HG03097 (cell line): ENCODE measurements around the gene ADPGK.
"Not testable (repeated sequence)": the region's sequence is repeated elsewhere in the genome, so short reads cannot be mapped to it uniquely, and the experiment has no call there.

Experiments
- ATAC-seq: cut with Tn5 transposase; IDR thresholded peaks from one replicate; pipeline ENCODE4 v1.9.1; 2021; ENCODE audit not compliant: unreplicated experiment, low FRiP score

ADPGK gene

GRCh38 chr15:72783640-72784455 lies at the start of gene ADPGK:
Gene ADPGK (minus strand): TSS chr15:72783758. CDS start chr15:72783691, 67 bp downstream.
- peak; percentile 79 for ATAC-seq

GRCh38 chr15:72827226-72827625 lies 43.7 kb upstream of the ADPGK start:
- ATAC-seq: no peak

- ATAC-seq: no peak
Observed at GRCh38 chr15:72826611-72827010, 43.1 kb upstream of the ADPGK start.

DNA sequence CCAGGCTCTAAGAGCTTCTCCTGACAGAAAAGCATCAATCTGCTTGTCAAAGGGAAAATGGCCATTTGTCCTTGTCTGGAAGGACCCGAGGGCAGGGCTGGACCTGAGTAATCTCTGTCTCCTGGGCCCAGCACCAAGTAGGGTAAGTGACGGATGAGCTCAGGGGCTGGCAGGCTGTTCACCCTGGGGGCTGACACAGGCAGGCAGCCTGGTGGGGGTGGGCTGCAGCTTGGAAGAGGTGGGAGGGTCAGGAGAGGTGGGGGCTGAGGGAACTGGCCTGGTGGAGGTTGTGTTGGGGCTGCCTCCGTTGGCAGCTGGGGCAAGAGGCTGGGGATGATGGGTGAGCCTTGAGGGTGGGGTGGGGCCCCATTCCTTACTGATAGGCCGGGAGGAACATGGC lies 42.3 kb upstream of the ADPGK start:
- ATAC-seq: no peak

DNA sequence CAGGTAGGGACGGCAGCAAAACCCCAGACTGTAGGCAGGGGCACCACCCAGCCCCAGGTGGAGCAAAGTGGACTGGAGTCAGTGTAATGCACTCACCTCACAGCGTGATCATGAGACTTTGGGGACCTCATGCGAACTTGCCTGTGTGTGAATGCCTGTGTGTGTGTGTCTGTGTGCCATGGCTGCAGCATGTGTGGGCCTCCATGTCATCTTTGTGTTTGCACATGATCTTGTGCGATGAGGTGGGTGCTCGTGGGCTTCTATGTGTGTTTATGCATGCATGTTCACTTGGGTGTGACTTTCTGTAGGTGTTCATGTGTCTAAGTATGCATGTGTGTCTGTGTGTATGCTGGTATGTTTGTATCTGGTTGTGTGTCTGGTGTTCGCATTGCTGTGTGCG lies 41.2 kb upstream of the ADPGK start:
- ATAC-seq: no peak

DNA sequence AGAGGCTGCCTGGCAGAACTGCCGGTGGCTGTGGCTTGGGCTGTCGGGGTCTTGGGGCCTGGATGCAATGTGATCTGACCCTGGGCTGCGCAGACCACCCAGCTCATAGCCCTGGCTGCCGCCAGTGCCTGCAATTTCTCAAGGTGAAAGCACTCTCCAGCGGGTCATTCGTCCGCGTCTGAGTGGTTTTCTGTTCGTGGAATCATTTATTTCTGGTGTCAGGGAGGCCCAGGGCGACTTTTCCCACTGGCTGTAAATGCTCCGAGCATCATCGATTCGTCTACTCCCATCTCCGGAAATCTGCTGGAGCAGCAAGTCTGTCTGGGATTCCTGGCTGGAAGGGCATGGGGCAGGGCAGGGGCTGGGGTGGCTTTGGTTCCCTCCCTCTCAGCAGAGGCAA lies 40.6 kb upstream of the ADPGK start:
- no peak for ATAC-seq

DNA sequence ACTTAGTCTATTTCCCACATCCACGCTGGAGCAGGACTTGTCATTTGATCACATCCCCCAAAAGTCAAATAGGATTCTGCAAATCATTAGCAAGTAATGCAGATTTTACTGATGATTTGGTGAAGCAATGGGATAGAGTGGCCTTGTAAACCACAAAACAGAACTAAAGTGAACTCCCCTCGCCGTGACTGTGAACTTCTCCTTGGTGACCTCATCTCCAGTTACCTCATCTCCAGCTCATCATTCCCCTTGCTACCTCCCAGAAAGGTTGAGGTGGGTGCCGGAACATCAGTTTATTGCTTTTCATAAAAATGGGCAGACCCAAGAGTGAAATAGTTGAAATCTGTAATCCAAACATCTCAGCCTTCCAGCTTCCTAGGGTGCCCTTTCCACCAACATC lies 36.7 kb upstream of the ADPGK start:
- ATAC-seq: no peak

- ATAC-seq: no peak
Observed at GRCh38 chr15:72818632-72819031, 35.1 kb upstream of the ADPGK start.

GRCh38 chr15:72813345-72814004 lies 29.9 kb upstream of the ADPGK start:
- ATAC-seq: no peak

GRCh38 chr15:72809329-72809728 lies 25.8 kb upstream of the ADPGK start:
- ATAC-seq: no peak

- not testable (repeated sequence) for ATAC-seq
Observed at GRCh38 chr15:72807346-72807745, 23.8 kb upstream of the ADPGK start.

DNA sequence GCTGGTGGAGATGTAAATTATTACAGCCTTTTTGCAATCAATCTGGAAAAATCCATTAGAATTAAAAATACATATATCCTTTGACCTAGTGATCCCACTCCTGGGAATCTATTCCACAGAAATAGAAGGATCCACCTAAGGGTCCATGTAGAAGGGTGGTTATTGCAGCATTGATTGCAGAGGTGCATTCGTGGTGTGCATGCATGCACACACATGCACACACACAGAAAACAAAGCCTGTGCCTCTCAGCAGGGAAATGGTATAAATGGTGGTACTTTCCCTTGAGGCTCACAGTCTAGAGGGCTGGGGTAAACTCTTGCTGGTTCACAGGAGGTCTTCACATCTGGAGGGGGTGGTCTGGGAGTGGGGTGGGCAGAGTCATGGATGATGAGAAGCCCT lies 19.4 kb upstream of the ADPGK start:
- ATAC-seq: no peak

DNA sequence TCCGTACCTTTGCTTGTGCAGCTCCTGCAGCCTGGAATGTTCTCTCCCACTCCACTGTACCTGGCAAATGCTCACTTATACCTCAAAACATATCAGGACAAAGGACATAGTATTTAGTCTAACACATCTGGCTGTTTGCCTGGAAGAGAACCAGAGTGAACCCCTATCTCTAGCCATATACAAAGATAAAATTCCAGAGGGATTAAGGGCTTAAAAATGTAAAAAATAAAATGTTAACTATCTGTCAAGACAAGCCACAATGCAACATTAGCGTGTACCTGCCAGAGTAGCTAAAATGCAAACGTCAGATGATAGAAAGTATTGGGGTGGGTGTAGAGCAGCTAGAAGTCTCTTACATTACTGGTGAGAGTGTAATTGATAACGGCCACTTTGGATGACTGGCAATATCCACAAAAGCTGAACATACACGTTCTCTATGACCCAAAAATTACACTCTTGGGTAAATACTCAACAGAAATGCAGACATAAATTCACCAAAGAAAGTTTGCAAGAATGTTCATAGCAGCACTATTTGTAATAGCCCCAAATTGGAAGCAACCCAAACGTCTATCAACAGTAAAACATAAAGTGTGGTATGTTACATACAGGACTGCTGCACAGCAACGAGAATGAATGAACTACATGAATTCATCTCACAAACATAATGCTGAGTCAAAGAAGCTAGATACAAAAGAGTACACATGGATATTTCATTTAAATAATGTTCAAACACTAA lies 18.2 kb upstream of the ADPGK start:
- no peak for ATAC-seq

DNA sequence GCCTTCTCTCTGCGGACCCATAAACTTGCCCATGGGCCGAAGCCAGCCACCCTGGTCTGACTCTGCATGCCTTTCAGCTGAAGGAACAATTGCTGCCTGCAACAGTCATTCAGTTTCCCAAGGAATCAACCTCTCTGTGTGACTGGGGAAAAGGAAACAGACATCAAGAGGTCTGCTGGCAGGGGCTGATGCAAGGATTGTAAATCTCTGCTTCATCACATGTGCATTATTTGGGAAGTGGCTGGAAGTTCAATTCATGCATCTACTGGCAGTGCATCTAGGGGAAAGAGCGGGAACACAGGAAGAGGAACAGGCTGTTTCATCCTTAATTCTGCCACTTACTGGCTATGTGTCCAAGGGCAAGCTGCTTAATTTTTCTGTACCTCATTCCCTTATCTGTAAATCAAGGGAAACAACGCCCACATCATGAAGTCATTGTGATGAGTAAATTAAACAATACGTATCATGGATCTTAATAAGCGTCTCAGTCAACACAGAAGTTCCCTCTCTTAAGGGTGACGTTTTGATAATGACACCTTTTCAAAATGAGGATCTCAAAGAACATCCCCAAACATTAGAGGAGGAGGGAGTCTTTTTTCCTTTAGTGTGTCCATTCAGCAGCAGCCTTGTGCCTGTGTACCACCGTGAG lies 17.4 kb upstream of the ADPGK start:
- ATAC-seq: no peak

- ATAC-seq: no peak
Observed at GRCh38 chr15:72797834-72798233, 14.3 kb upstream of the ADPGK start.

- ATAC-seq: no peak
Observed at GRCh38 chr15:72797338-72797689, 13.8 kb upstream of the ADPGK start.

DNA sequence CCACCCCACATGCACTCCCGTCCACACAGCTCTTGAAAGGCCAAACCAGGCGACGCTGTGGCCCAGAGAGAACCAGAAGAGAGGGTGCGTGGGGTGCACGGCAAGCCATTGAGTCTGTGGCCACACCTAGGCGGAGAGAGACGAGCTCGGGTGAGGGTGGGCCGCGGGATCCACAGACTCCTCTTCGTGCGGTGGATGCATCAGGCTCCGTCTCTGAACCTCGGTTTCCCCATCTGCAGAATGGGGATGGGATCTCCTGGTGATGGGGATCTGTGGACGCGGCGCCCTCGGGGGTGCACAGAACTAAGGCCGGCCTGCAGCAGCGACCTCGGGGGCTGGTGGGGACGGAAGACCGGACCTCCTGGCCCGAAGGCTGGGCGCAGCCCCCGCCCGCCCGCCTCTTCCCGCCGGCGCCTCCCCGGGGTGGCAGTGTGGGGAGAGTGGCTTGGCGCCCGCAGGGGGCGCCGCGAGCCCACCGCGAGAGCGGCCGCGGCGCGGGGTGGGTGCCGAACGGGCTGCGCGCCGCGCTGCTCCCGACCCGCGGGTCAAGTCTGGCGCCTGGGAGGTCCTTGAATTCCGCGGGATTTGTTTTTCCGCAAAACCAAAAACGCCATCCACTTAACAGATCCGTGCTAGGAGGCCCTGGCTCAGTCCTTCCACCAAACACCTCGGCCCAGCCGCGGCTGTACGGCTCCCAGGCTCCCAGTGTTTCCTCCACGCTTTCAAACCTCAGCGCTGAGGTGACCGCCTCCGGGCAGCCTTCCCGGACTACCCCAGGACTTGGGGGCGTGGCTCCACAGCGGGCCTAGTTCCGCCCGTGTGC lies 13.2 kb upstream of the ADPGK start:
- ATAC-seq: no peak

DNA sequence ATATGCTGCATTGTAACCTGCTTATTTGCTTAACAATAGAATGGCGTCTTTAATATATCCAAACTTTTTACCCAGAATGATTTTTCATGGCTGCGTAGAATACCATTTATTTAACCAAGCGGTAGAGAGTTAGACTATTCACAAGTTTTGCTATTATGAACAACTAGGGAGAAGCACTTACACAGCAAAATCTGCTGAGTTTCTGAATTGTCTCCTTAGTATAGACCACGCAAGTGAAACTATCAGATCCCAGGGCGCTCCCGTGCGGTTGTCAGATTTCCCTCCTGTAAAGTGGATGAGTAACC lies 12.6 kb upstream of the ADPGK start:
- no peak for ATAC-seq

DNA sequence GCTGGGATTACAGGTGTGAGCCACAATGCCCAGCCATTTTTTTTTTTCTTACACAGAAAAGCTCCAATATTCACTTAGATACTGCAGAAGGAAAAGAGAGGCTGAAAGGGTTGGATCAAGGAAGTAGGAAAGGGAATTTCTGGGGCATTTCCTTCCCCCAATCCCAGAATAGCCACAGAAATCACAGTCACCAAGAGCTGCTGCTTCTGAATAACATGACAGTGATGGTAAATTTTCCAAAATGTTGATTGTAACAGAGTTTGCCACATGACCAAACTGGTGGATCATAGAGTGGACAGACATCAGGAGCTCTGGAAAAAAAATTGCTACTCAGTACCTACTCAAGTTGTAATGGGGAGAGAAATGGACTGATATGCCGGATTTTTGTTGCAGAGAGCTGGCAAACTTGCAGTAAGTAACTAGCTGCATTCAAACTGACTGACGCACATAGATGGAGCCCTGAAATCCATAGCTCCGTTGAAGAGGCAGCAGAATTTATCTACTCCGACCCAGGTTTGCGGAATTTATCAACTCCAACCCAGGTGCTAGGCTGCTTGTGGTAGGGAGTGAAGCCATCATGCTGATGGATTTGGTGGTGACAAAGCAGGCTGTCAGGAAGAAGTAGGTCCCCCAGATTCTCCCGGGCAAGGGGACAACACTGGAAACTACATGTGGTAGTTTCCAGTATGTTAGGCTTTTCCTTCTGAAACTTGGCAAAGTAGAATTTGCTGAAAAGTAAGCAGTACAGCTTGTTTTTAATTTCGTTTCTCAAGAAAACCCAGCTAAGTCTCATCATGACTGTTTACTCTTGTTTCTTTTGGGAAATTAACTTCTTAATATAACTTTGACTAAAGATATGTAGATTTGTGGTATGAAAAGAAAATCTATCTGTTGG lies 10.5 kb upstream of the ADPGK start:
- ATAC-seq: no peak
